HepG2 (cell line): Measurements from ENCODE around the gene CCND1. TPM values are rescaled to one million over a fixed set of nuclear protein-coding genes. Genes with fewer than 3 reads are reported as not detected.
A peak's percentile ranks its signal among the peaks of the same experiment; 100 is the strongest.

ENCODE experiments used
- CHD4 ChIP-seq: fragments of 200-600 bp; sonication (generic); IDR thresholded peaks from 2 replicates; pipeline ENCODE4 v1.7.0; 2017; ENCODE audit warnings: mild to moderate bottlenecking, low read length, borderline replicate concordance
- CREB3 ChIP-seq: sonication (generic); formaldehyde crosslinking; IDR thresholded peaks from 2 replicates; pipeline ENCODE4 v1.5.0; 2020; ENCODE audit warnings: missing genetic modification reagents
- CREM ChIP-seq, 2 experiments: sonication (generic) in 1 of 2; formaldehyde crosslinking in 1 of 2; IDR thresholded peaks; 2 replicates each; pipeline versions ENCODE4 v1.4.0 to v1.6.1; 2016 to 2020; ENCODE audit warnings: antibody characterized with exemption in 1 of 2, mild to moderate bottlenecking in 1 of 2, missing genetic modification reagents in 1 of 2
- HDAC6 ChIP-seq: fragments of 200-600 bp; sonication (generic); IDR thresholded peaks from 2 replicates; pipeline ENCODE4 v1.7.0; 2017; ENCODE audit warnings: mild to moderate bottlenecking, antibody characterized with exemption, low read length, low read depth
- MEIS2 ChIP-seq: sonication (generic); formaldehyde crosslinking; IDR thresholded peaks from 2 replicates; pipeline ENCODE4 v1.9.0; 2021; ENCODE audit warnings: mild to moderate bottlenecking, missing genetic modification reagents
- MLX ChIP-seq: IDR thresholded peaks from 2 replicates; pipeline ENCODE4 v1.6.1; 2016
- NCOA1 ChIP-seq: sonication (generic); formaldehyde crosslinking; IDR thresholded peaks from 2 replicates; pipeline ENCODE4 v1.9.0; 2021; ENCODE audit warnings: missing genetic modification reagents
- NR2F6 ChIP-seq, 2 experiments: IDR thresholded peaks; 2 replicates each; pipeline ENCODE4 v1.6.1; 2016; ENCODE audit warnings: antibody characterized with exemption in 1 of 2, mild to moderate bottlenecking in 1 of 2
- PHF20 ChIP-seq: sonication (generic); formaldehyde crosslinking; IDR thresholded peaks from 2 replicates; pipeline ENCODE4 v1.5.0; 2020; ENCODE audit warnings: mild to moderate bottlenecking, missing genetic modification reagents
- PRMT3 ChIP-seq: sonication (generic); formaldehyde crosslinking; IDR thresholded peaks from 2 replicates; pipeline ENCODE4 v1.8.1; 2022; ENCODE audit warnings: low read depth, mild to moderate bottlenecking, moderate library complexity, missing genetic modification reagents, borderline replicate concordance
- REL ChIP-seq: sonication (generic); formaldehyde crosslinking; conservative IDR thresholded peaks from 2 replicates; pipeline ENCODE4 v1.8.0; 2022; ENCODE audit warnings: mild to moderate bottlenecking, missing genetic modification reagents, moderate library complexity
- RELA ChIP-seq: sonication (generic); formaldehyde crosslinking; IDR thresholded peaks from 2 replicates; pipeline ENCODE4 v1.4.0; 2020; ENCODE audit warnings: missing genetic modification reagents
- TBX3 ChIP-seq: fragments of 450-650 bp; IDR thresholded peaks from 2 replicates; pipeline ENCODE4 v1.6.1; 2017; ENCODE audit warnings: antibody characterized with exemption, mild to moderate bottlenecking, inconsistent platforms, borderline replicate concordance
- TFDP2 ChIP-seq: sonication (generic); formaldehyde crosslinking; IDR thresholded peaks from 2 replicates; pipeline ENCODE4 v1.4.0; 2020; ENCODE audit warnings: missing genetic modification reagents
- ZFP82 ChIP-seq: sonication (generic); formaldehyde crosslinking; IDR thresholded peaks from 2 replicates; pipeline ENCODE4 v1.5.1; 2020; ENCODE audit warnings: mild to moderate bottlenecking, missing genetic modification reagents, borderline replicate concordance
- ZIK1 ChIP-seq: sonication (generic); formaldehyde crosslinking; IDR thresholded peaks from 2 replicates; pipeline ENCODE4 v1.5.0; 2020; ENCODE audit warnings: mild to moderate bottlenecking, low read depth, missing genetic modification reagents, borderline replicate concordance
- ZNF12 ChIP-seq: sonication (generic); formaldehyde crosslinking; IDR thresholded peaks from 2 replicates; pipeline ENCODE4 v1.5.0; 2020; ENCODE audit warnings: missing genetic modification reagents
- ZNF136 ChIP-seq: sonication (generic); formaldehyde crosslinking; IDR thresholded peaks from 2 replicates; pipeline ENCODE4 v1.8.1; 2022; ENCODE audit warnings: low read depth, mild to moderate bottlenecking, moderate library complexity, missing genetic modification reagents
- ZNF224 ChIP-seq: sonication (generic); formaldehyde crosslinking; IDR thresholded peaks from 2 replicates; pipeline ENCODE4 v1.5.0; 2020; ENCODE audit warnings: mild to moderate bottlenecking, missing genetic modification reagents
- ZNF281 ChIP-seq: sonication (generic); formaldehyde crosslinking; IDR thresholded peaks from 2 replicates; pipeline ENCODE4 v1.4.0; 2020; ENCODE audit warnings: missing genetic modification reagents, borderline replicate concordance
- ZNF724P ChIP-seq: sonication (generic); formaldehyde crosslinking; IDR thresholded peaks from 2 replicates; pipeline ENCODE4 v1.8.0; 2022; ENCODE audit warnings: missing genetic modification reagents, borderline replicate concordance
- ZNF747 ChIP-seq: sonication (generic); formaldehyde crosslinking; IDR thresholded peaks from 2 replicates; pipeline ENCODE4 v1.8.1; 2023; ENCODE audit warnings: missing genetic modification reagents, mild to moderate bottlenecking, borderline replicate concordance
- ZNF784 ChIP-seq: sonication (generic); formaldehyde crosslinking; IDR thresholded peaks from 2 replicates; pipeline ENCODE4 v1.5.1; 2020; ENCODE audit warnings: missing genetic modification reagents, mild to moderate bottlenecking, borderline replicate concordance
- ZNF879 ChIP-seq: sonication (generic); formaldehyde crosslinking; IDR thresholded peaks from 2 replicates; pipeline ENCODE4 v1.8.1; 2023; ENCODE audit warnings: missing genetic modification reagents
- polyA plus RNA-seq, 8 experiments: library from polyadenylated mRNA; depleted of rRNA in 3 of 8; stranded (reverse) in 7 of 8; unstranded in 1 of 8; fragments of >200 nt; fragmentation: Illumina TruSeq in 4 of 8; extraction: Trizol in 4 of 8; gene quantifications; 2 replicates each; pipeline versions ENCODE4 v1.2.1 to v1.2.3, GENCODE V29; 2011 to 2016; ENCODE audit warnings: low read depth in 4 of 8, missing spikeins in 1 of 8, mixed read lengths in 1 of 8; ENCODE audit not compliant: insufficient read depth in 1 of 8
- total RNA-seq, 5 experiments: library from RNA; depleted of rRNA; stranded (reverse); fragments of >200 nt; fragmentation: Illumina TruSeq; extraction: Trizol; gene quantifications; 2 replicates each; pipeline ENCODE4 v1.2.3, GENCODE V29; 2016; ENCODE audit warnings: low read depth in 1 of 5

Gene CCND1
- total and polyA plus RNA-seq, 2 of the 13 experiments (the other 11 are each of a cell fraction or from before 2014, with no cell fraction given): 107 to 136 TPM

- no peak for TF ChIP-seq ZNF784 (CRISPR knock-in tag)
- TF ChIP-seq ZIK1 (CRISPR knock-in tag): no peak
- no peak; the same call in 1 of the 2 replicates for TF ChIP-seq ZNF12 (CRISPR knock-in tag)
- TF ChIP-seq ZNF879 (CRISPR knock-in tag): no peak
- TF ChIP-seq ZNF724P (CRISPR knock-in tag): no peak
- TF ChIP-seq NR2F6 (IDR thresholded peaks at IDR 0.05): no peak
- 0 out of 2 replicates have a peak, but pooled peaks have one; percentile 8 for TF ChIP-seq NR2F6 (CRISPR knock-in tag; IDR thresholded peaks at IDR 0.05)
- no peak; the same call in 1 of the 2 replicates for TF ChIP-seq ZNF281 (CRISPR knock-in tag)
- no peak for TF ChIP-seq CREB3 (CRISPR knock-in tag)
- no peak for TF ChIP-seq RELA
- no peak for TF ChIP-seq PHF20
- TF ChIP-seq CHD4: no peak
- no peak for TF ChIP-seq HDAC6
- TF ChIP-seq REL (CRISPR knock-in tag): no peak
- TF ChIP-seq NCOA1 (CRISPR knock-in tag): no peak
- TF ChIP-seq ZFP82: no peak
- peak; percentile 52; the same call in 1 of the 2 replicates for TF ChIP-seq TFDP2 (CRISPR knock-in tag)
- TF ChIP-seq PRMT3 (CRISPR knock-in tag): no peak
- TF ChIP-seq ZNF224 (CRISPR knock-in tag): no peak
- TF ChIP-seq TBX3: no peak
- TF ChIP-seq MLX (CRISPR knock-in tag): no peak
- no peak for TF ChIP-seq ZNF747 (CRISPR knock-in tag)
- no peak for TF ChIP-seq CREM (IDR thresholded peaks at IDR 0.05)
- no peak for TF ChIP-seq CREM (CRISPR knock-in tag; IDR thresholded peaks at IDR 0.05)
- TF ChIP-seq ZNF136 (CRISPR knock-in tag): no peak
- TF ChIP-seq MEIS2 (CRISPR knock-in tag): 0 out of 2 replicates have a peak, but pooled peaks have one; percentile 27
Measured at GRCh38 chr11:69638941-69639681, 1.8 kb upstream of the CCND1 start (continued).
